AG04449 (cell line): ENCODE data around the gene TRIM15.

ENCODE experiments used
- CTCF ChIA-PET: fragments of 350-600 bp; formaldehyde crosslinking; extraction: SDS; loops from one replicate; lab custom pipeline; 2021; ENCODE audit warnings: antibody characterized with exemption; lab: Yijun Ruan, JAX
- POLR2A ChIA-PET: fragments of 400-600, 350-600 bp; formaldehyde crosslinking; extraction: SDS; loops from one replicate; lab custom pipeline; 2020; ENCODE audit warnings: antibody characterized with exemption, inconsistent platforms; lab: Yijun Ruan, JAX
- DNase-seq: peaks from one replicate; pipeline ENCODE4 v3.0.0-alpha.2; 2010; ENCODE audit warnings: low read depth, low spot score
- H3K4me3 ChIP-seq: 2 replicates; pipeline ENCODE4 v1.5.1; 2011; ENCODE audit warnings: low read depth, mild to moderate bottlenecking, control low read depth, low read length
- CTCF ChIP-seq: IDR thresholded peaks from one replicate; pipeline ENCODE4 v1.5.1; 2011; ENCODE audit warnings: mild to moderate bottlenecking, moderate library complexity, low read length, control low read depth, inconsistent platforms; ENCODE audit not compliant: insufficient read depth; ENCODE audit errors: missing control alignments

TRIM15 gene

DNA sequence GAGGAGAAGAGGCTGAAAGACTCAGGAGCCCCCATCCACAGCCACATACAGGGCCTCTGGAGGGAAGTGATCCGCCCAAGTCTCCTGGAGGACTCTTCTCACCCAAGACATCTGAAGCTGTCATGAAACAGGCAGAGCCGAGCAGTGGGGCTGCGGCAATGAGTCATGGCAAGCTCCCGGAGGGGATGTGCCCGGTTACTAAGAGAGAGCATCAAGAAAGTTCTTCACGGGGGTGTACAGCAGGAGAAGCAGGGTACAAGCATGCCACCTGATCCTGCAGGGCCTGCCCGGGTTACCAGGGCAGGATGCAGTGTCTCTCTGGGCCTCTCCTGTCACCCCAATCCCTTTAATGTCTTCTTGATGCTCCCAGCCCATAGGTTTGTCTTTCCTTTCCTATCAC, 28.7 kb downstream of the TRIM15 start:
- no peak overlapping the region for H3K4me3 ChIP-seq
- no peak for DNase-seq
- POLR2A ChIA-PET, result no interaction called here
- CTCF ChIA-PET, result no interaction called here
- no peak for TF ChIP-seq CTCF

DNA sequence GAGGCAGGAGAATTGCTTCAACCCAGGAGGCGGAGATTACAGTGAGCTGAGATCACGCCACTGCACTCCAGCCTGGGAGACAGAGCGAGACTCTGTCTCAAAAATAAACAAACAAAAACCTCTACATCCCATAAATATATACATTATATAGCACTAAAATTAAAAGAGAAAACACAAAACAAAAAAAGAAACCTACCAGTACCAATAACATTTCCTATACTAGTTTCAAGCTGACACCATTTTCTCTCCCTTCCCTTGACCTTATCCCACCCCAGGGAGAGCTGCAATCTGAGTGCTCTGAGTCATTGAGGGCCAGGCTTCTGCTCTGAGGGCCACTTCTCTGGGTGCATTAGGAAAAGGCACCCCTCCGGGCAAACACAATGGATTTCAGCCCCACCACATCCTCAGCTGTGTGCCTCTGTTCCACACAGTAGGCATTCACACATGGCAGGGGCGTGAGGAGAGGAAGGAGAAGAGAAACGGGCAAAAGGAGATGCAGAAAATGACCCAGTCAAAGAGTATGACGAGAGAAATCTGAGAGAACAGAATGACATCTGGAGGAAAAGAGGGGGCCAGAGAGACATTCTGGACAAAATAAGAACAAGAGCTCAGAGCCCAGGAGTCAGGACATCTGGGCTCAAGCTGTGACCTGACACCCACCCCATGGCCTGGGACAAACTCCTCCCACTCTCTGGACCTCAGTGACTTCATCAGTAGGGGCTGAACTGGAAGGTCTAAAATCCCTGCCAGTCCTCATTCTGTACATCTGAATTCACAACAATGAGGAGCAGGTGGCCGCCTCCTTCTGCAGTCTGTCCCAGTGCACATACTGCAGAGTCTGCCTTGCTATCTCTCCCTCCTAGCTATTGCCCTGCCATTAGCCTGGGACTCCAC, 31.7 kb downstream of the TRIM15 start:
- ChIA-PET CTCF (interaction anchor here (0.8 to 1.6 kb wide), 6 partner anchors 10 to 64 kb away, joined by 3 to 4 read pairs (median 3); no protein-coding TSS in a partner anchor), POLR2A (no interaction called here)
- TF ChIP-seq CTCF, result no peak
- no peak for DNase-seq
- H3K4me3 ChIP-seq, result no peak overlapping the region

- CTCF ChIA-PET, result interaction anchor here (1.1 to 1.6 kb wide), 3 partner anchors 9 to 65 kb away, joined by 3 to 4 read pairs (median 3); no protein-coding TSS in a partner anchor
- H3K4me3 ChIP-seq, result no peak overlapping the region
- no peak for TF ChIP-seq CTCF
- POLR2A ChIA-PET, result interaction anchor here (1.0 kb wide), 1 partner anchor 9 kb away, joined by 3 read pairs; no protein-coding TSS in a partner anchor
- no peak for DNase-seq
Measured at GRCh38 chr6:30195951-30196350, 32.6 kb downstream of the TRIM15 start.

GRCh38 chr6:30196376-30196775, 33.0 kb downstream of the TRIM15 start:
- no peak for TF ChIP-seq CTCF
- DNase-seq, result no peak
- ChIA-PET CTCF (interaction anchor here (1.1 to 1.6 kb wide), 3 partner anchors 9 to 65 kb away, joined by 3 to 4 read pairs (median 3); no protein-coding TSS in a partner anchor), POLR2A (interaction anchor here (1.0 kb wide), 1 partner anchor 9 kb away, joined by 3 read pairs; no protein-coding TSS in a partner anchor)
- H3K4me3 ChIP-seq, result no peak overlapping the region

GRCh38 chr6:30198166-30199084, 35.1 kb downstream of the TRIM15 start:
- POLR2A ChIA-PET, result no interaction called here
- no peak for TF ChIP-seq CTCF
- H3K4me3 ChIP-seq, result no peak overlapping the region
- no peak for DNase-seq
- CTCF ChIA-PET, result no interaction called here
